Astrocyte (in vitro differentiated cells and primary cell): Measurements from ENCODE around the gene SMARCA2.
A peak's percentile ranks its signal among the peaks of the same experiment; 100 is the strongest.

Experiments used
- CTCF ChIP-seq: IDR thresholded peaks from 2 replicates; pipeline ENCODE4 v1.5.1; 2011; ENCODE audit warnings: low read depth, mild to moderate bottlenecking, inconsistent platforms, low read length, moderate library complexity; ENCODE audit not compliant: insufficient read depth
- EZH2 ChIP-seq: IDR thresholded peaks from 2 replicates; pipeline ENCODE4 v1.6.1; 2012; ENCODE audit warnings: mild to moderate bottlenecking, low read length, inconsistent platforms; ENCODE audit not compliant: insufficient read depth

- peak; percentile 28 for TF ChIP-seq CTCF
- no peak for TF ChIP-seq EZH2
These were observed 166.6 kb downstream of the SMARCA2 start for GRCh38 chr9:2181792-2182191.
